H54 (cell line): ENCODE measurements around the gene CUL7.
"Not testable (repeated sequence)": the region's sequence is repeated elsewhere in the genome, so short reads cannot be mapped to it uniquely, and the experiment has no call there.

Source experiments
- DNase-seq: peaks from one replicate; pipeline ENCODE4 v3.0.0; 2011; ENCODE audit warnings: low spot score, mixed read lengths; ENCODE audit not compliant: insufficient read length
- FAIRE-seq: peaks from 3 replicates; lab custom pipeline; 2011; peaks lifted over from hg19 to GRCh38; lab: Jason Lieb, UNC
- POLR2A ChIP-seq: IDR thresholded peaks from 2 replicates; pipeline ENCODE4 v1.6.1; 2011; ENCODE audit warnings: low read depth, mild to moderate bottlenecking, low read length

The CUL7 gene

DNA sequence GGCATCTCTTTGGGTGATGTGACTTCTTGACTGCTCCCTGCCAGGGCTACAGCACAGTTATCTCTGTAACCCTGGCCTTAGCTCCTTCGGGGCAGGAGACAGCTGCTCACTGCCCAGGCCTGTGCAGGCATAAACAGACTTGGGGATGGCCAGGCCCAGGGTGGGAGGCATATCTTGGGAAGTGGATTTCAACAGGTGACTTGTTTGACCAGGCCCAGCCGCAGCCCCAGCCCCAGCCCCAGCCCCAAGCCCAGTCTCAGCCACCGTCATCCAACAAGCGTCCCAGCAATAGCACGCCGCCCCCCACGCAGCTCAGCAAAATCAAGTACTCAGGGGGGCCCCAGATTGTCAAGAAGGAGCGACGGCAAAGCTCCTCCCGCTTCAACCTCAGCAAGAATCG lies 47.4 kb downstream of the CUL7 start:
- FAIRE-seq (no peak), DNase-seq (no peak)
- no peak for TF ChIP-seq POLR2A

DNA sequence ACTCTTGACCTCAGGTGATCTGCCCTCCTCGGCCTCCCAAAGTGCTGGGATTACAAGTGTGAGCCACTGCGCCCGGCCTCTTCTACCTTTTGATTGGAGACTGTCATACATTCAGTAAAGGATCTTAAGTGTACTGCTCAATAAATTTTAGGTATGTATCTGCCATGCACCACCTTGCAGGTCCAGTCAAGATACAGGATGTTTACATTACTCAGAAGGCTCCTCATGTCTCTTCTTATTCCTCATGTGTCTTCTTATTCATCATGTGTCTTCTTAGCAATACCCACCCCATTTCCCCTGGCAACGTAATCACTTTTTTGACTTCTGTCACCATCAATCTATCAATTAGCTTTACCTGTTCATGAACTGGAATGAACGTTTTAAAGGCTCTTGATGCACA lies 47.8 kb downstream of the CUL7 start:
- TF ChIP-seq POLR2A = no peak
- no peak for DNase-seq
- FAIRE-seq = no peak

DNA sequence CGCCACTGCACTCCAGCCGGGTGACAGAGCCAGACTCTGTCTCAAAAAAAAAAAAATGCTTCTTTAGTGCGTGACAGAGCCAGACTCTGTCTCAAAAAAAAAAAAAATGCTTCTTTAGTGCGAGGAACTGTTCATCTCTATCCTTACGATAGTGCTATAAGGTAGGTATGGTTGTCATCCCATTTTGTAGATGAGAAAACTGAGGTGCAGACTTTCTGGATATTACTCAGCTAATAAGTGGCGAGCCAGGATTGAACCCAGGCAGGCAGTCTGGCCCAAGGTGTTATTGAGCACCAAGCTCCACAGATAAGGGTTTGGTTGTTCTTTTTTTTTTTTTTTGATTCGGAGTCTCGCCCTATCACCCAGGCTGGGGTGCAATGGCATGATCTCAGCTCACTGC lies 51.8 kb downstream of the CUL7 start:
- DNase-seq (no peak), FAIRE-seq (no peak)
- no peak for TF ChIP-seq POLR2A

DNA sequence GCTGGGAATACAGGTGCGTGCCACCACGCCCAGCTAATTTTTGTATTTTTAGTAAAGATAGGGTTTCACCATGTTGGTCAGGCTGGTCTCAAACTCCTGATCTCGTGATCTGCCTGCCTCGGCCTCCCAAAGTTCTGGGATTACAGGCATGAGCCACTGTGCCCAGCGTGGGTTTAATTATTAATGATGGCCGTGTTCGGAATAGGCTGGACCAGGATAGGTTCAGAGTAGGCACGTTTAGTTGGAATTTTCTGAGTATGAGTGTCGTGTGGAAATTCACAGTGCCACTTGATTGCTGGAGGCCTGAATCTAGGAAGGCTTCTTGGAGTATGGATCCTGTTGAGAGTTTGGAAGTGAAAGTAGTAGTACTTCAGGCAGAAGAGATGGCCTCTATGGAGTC lies 55.4 kb downstream of the CUL7 start:
- DNase-seq, FAIRE-seq: not testable (repeated sequence)

DNA sequence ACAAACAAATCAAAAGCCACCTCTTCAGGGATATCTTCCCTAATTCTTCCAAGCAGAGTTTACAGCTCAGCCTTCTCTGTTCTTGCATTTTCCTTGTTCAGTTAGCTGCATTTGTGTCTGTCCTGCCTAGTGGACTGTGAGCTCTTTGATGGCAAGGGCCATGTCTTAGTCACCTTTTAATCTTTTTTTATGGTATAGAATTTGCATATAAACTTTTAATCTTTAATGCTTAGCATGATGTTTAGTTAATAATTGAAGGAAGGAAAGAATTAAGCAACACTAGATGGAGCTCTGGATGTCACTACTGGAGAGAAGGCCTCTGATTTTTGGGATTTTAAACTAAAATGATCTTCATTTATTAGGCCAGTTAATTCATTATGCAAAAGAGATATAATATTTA lies 57.1 kb downstream of the CUL7 start:
- FAIRE-seq (no peak), DNase-seq (no peak)
- no peak for TF ChIP-seq POLR2A

DNA sequence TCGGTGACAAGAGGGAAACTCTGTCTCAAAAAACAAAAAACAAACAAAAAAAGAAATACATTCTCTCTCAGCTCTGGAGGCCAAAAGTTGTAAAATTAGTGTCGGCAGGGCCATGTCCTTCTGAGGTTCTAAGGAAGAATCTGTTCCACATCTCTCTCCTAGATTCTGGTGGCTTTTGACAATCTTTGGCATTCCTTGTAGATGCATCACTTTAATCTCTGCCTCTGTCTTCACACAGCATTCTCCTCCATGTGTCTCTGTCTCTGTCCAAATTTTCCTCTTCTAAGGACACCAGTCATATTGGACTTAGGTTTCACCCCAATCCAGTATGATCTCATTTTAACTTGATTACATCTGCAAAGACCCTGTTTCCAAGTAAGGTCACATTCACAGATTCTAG lies 60.2 kb downstream of the CUL7 start:
- TF ChIP-seq POLR2A = no peak
- FAIRE-seq (no peak), DNase-seq (no peak)

- DNase-seq = no peak
- FAIRE-seq = no peak
- no peak for TF ChIP-seq POLR2A
Measured at GRCh38 chr6:42989923-42990322, 63.7 kb downstream of the CUL7 start.

GRCh38 chr6:42988486-42989020 lies 65.1 kb downstream of the CUL7 start:
- no peak for DNase-seq
- TF ChIP-seq POLR2A = no peak
- FAIRE-seq = no peak
